ENCODE results near the gene NSD2. TPM values are rescaled to one million over a fixed set of nuclear protein-coding genes. Genes with fewer than 3 reads are reported as not detected.

Gene NSD2
- total and polyA plus RNA-seq, 4 donors = 5.1 to 71.5 (median 11.6) TPM

GRCh38 chr4:1986578-1987210 is 115.5 kb downstream of the NSD2 start:
- H3K27me3 ChIP-seq (ENCODE audit: control insufficient read depth in 4 of 4, insufficient read depth in 4 of 4, low read length in 3 of 4) = no peaks in the 10 kb centered on the region
- no peak overlapping the region for H3K9ac ChIP-seq (ENCODE audit: low read depth in 1 of 2, low read length in 2 of 2)
- H3K4me3 ChIP-seq (ENCODE audit: low read depth in 1 of 3, low read length in 3 of 3) = no peak overlapping the region
- WGBS = 92% methylated on average over 22 of the region's 22 CpGs
- no peak for DNase-seq (ENCODE audit: low spot score)
- H3K27ac ChIP-seq (ENCODE audit: low read depth in 1 of 2, low read length in 2 of 2) = no peak overlapping the region
- peaks cover 18 to 73% (median 31%) of the 10 kb centered on the region in 4 donors for H3K36me3 ChIP-seq (ENCODE audit: control insufficient read depth in 4 of 4, insufficient read depth in 3 of 4, low read depth in 1 of 4, low read length in 3 of 4)
- no peaks in the 10 kb centered on the region for H3K9me3 ChIP-seq (ENCODE audit: control insufficient read depth in 4 of 4, low read length in 3 of 4)
- TF ChIP-seq JUND (IDR thresholded peaks at IDR 0.05) = no peak
- TF ChIP-seq, protein P1, sequence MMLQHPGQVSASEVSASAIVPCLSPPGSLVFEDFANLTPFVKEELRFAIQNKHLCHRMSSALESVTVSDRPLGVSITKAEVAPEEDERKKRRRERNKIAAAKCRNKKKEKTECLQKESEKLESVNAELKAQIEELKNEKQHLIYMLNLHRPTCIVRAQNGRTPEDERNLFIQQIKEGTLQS (IDR thresholded peaks at IDR 0.05) = no peak
- no peak for TF ChIP-seq TAF1 (conservative IDR thresholded peaks at IDR 0.05)
- TF ChIP-seq SP1 (IDR thresholded peaks at IDR 0.05) = no peak
- no peak for TF ChIP-seq HNF4G (IDR thresholded peaks at IDR 0.05)
- no peak for TF ChIP-seq RXRA (IDR thresholded peaks at IDR 0.05)
- TF ChIP-seq FOXA2 (IDR thresholded peaks at IDR 0.05) = no peak
- no peak for TF ChIP-seq ZBTB33 (IDR thresholded peaks at IDR 0.05)
- TF ChIP-seq YY1 (IDR thresholded peaks at IDR 0.05) = no peak
- TF ChIP-seq EGR1 (IDR thresholded peaks at IDR 0.05; ENCODE audit: low read depth in 2 of 2) = no peak
- no peak for TF ChIP-seq FOXA1 (IDR thresholded peaks at IDR 0.05)
- TF ChIP-seq, protein P2, sequence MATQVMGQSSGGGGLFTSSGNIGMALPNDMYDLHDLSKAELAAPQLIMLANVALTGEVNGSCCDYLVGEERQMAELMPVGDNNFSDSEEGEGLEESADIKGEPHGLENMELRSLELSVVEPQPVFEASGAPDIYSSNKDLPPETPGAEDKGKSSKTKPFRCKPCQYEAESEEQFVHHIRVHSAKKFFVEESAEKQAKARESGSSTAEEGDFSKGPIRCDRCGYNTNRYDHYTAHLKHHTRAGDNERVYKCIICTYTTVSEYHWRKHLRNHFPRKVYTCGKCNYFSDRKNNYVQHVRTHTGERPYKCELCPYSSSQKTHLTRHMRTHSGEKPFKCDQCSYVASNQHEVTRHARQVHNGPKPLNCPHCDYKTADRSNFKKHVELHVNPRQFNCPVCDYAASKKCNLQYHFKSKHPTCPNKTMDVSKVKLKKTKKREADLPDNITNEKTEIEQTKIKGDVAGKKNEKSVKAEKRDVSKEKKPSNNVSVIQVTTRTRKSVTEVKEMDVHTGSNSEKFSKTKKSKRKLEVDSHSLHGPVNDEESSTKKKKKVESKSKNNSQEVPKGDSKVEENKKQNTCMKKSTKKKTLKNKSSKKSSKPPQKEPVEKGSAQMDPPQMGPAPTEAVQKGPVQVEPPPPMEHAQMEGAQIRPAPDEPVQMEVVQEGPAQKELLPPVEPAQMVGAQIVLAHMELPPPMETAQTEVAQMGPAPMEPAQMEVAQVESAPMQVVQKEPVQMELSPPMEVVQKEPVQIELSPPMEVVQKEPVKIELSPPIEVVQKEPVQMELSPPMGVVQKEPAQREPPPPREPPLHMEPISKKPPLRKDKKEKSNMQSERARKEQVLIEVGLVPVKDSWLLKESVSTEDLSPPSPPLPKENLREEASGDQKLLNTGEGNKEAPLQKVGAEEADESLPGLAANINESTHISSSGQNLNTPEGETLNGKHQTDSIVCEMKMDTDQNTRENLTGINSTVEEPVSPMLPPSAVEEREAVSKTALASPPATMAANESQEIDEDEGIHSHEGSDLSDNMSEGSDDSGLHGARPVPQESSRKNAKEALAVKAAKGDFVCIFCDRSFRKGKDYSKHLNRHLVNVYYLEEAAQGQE (IDR thresholded peaks at IDR 0.05) = no peak
- TF ChIP-seq RAD21 (IDR thresholded peaks at IDR 0.05) = no peak
- TF ChIP-seq GABPA (IDR thresholded peaks at IDR 0.05 in 1 of 2, conservative IDR thresholded peaks at IDR 0.05 in 1 of 2) = no peak
- TF ChIP-seq, protein P3, sequence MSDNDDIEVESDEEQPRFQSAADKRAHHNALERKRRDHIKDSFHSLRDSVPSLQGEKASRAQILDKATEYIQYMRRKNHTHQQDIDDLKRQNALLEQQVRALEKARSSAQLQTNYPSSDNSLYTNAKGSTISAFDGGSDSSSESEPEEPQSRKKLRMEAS (IDR thresholded peaks at IDR 0.05) = no peak
- TF ChIP-seq NR2F2 (IDR thresholded peaks at IDR 0.05) = no peak
- TF ChIP-seq HNF4A (conservative IDR thresholded peaks at IDR 0.05) = no peak
- no peak for TF ChIP-seq CTCF (IDR thresholded peaks at IDR 0.05; ENCODE audit: low read depth, low read length, missing input control)
- H3K4me1 ChIP-seq (ENCODE audit: control insufficient read depth in 4 of 4, insufficient read depth in 4 of 4, low read length in 3 of 4) = no peaks in the 10 kb centered on the region

All from liver (tissue), 9 donors.